ENCODE results near the gene EBF3.

- TF ChIP-seq CTCF (IDR thresholded peaks at IDR 0.05; ENCODE audit: extremely low read depth in 1 of 2, insufficient read depth in 1 of 2, low read depth in 1 of 2, low read length in 2 of 2) = no peak
- TF ChIP-seq FOS (IDR thresholded peaks at IDR 0.05; ENCODE audit: borderline replicate concordance, insufficient read depth, low read length) = no peak
- TF ChIP-seq EZH2 (IDR thresholded peaks at IDR 0.05; ENCODE audit: borderline replicate concordance, low read depth, low read length, severe bottlenecking) = no peak
Measured at GRCh38 chr10:129894698-129895097, 69.4 kb downstream of the EBF3 start.
